ENCODE measurements around the gene IRF8.
"Not testable (repeated sequence)": the region's sequence is repeated elsewhere in the genome, so short reads cannot be mapped to it uniquely, and the experiment has no call there.

The IRF8 gene

DNA sequence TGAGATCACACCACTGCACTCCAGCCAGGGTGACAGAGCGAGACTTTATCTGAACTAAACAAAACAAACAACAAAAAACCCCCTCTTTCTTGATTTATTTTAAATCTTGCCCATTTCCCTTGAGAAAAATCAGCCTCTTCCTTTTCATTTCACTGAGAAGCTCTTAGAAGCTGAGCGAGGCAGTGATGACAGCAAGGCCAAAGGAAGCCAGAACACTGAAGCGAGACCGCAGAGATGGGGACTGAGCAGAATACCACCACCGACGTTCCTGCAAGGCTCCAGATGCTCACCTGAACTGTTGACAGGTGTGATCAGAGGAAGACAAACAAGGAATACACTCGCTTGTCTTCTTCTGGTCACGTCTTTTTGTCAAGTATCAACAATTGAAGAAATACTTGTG is 30.5 kb upstream of the IRF8 start:
- DNase-seq (ENCODE audit: low spot score): no peak

DNA sequence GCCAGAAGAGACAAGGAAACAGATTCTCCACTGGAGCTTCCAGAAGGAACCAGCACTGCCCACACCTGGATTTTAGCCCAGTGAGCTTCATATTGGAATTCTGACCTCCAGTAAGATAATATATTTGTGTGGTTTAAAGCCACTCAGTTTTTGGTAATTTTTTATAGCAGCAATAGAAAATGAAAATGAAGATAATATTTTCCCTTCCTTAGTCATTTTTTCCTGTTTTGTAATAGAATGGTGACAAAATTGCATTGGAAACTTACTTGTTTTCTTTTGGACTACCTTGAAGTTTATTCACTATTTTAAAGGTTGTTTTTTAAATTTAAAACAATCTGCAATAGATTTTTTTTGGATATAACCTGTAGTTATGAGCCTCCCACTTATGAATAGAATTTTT is 29.8 kb upstream of the IRF8 start:
- DNase-seq (ENCODE audit: low spot score): no peak

DNA sequence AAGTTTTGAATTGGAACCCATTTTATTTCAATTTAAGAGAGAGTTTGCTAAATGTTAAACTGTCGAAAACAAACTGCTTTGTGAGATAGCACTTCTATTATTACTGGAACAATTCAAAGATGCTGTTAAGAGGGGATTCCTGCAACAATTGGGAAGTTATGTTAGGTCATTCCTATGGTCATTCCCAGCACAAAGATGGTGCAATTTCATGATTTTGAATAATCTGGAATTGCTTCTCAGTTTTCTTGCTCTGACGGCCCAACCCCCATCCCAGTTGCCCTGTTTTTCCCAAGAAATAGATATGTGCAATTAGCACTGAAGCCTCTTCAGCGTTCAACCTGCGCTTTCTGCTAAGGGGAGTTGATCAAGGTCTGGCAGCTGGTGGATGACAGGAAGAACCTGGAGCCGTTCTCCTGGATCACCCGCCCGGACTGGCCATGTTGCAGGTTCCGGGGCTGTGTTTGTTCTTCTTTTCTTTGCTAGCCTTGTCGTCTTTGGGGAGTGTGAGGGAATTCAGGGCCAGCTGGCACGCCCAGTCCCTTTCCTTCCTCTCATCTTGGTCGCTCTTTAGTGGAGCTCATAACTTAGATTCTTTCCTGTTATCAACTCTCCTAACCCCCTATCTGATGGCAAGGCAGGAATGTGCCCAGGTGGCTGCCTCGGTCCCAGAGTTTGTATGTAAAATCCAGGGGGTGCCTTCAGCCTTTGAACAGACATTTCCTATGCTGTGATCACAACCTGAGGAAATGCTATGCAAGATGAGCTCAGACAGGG is 29.0 kb upstream of the IRF8 start:
- no peak for DNase-seq (ENCODE audit: low spot score)

DNA sequence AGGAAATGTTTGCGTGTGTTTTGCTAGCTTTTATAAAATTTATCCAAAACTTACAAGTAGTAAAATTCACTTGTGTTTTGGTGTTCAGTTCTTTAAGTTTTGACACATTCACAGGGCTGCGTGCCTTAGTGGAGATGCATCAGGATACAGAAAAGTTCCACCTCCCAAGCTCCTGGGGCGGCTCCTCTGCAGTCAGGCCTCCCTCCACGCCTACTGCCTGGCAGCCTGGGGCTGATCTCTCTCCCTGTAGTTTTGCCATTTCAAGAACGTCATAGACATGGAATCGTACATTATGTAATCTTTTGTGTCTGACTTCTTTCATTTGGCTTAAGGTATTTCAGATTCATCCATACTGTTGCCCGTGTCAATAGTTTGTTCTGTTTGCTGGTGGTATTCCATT is 27.2 kb upstream of the IRF8 start:
- no peak for DNase-seq (ENCODE audit: low spot score)

DNA sequence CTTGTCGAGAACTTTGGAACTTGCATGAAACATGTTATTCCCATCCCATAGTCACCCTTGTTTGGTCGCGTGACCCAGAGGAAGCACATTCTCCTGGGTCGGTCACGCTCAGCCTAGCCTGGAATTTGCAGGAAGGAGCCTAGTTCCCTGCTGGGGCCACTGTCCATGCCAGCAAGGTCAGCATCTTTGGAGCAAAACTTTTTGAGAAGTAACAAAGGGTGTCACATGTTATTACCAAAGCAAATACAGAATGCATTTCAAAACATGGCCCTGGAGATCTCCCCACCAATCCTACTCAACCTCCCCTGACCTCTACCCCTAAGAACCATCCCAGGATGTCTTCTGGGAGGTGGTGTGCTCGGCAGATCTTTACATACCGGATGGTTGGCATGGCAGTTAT is 26.2 kb upstream of the IRF8 start:
- no peak for DNase-seq (ENCODE audit: low spot score)

DNA sequence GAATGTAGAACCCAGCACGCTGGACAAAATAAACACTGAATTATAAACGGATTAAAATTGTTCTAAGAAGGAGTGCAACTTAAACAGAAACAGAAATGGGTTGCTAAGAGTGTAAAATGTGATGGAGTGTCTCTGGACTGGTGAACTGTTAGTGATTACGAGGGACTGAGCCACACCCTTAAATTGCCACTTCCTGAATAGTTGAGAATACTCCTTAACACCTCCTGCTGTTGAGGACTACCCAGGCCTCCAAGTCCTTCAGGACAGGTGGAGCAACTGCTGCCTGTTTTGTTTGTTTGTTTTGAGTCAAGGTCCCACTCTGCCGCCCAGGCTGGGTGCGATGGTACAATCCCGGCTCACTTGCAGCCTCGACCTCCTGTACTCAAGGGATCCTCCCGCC is 25.8 kb upstream of the IRF8 start:
- DNase-seq (ENCODE audit: low spot score): no peak

DNA sequence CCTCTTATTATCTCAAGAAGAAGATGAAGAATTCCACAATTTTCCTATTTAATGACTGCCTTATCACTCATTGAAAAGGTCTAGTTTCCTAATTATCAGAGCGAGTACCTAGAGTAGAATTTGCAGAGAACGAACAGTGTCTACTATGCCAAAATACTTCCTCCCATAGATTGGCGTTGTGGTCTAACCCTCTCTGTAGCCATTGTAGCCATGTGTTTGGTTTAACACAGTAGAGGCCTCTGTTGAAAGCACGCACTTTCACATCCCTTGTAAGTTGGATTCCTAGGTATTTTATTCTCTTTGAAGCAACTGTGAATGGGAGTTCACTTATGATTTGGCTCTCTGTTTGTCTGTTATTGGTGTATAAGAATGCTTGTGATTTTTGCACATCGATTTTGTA is 24.9 kb upstream of the IRF8 start:
- DNase-seq (ENCODE audit: low spot score): not testable (repeated sequence)

DNA sequence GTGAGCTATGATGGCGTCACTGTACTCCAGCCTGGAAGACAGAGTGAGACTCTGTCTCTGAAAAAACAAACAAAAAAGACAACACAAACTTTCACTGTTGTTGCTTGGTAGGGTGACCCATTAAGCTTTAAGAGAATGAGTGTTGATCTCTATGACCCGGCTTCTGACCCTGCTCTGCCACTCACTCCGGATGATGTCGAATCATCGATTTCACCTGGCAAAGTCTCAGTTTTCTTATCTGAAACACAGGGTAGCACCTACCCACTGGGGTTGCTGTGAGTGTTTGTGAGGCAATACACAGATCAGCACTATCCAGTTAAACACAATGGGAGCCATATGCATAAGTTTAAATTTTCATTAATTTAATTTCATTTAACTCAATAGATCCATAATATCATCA is 20.6 kb upstream of the IRF8 start:
- DNase-seq (ENCODE audit: low spot score): no peak

DNA sequence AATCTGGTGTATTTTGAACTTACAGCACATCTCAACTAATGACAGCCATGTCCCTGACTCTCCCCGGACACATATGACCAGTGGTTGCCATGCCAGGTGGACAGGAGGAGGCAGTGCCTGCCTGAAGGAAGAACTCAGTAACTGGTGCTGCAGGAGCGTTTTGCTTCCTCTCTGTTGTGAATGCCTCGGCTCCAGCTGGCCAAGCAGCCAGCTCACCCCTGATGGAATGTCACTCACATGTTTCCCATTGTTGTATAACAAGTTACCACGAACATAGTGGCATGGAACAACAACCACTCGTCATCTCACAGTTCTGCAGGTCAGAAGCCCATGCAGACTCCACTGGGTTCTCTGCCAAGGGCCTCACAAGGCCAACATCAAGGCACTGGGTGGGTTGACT is 20.1 kb upstream of the IRF8 start:
- DNase-seq (ENCODE audit: low spot score): no peak

DNA sequence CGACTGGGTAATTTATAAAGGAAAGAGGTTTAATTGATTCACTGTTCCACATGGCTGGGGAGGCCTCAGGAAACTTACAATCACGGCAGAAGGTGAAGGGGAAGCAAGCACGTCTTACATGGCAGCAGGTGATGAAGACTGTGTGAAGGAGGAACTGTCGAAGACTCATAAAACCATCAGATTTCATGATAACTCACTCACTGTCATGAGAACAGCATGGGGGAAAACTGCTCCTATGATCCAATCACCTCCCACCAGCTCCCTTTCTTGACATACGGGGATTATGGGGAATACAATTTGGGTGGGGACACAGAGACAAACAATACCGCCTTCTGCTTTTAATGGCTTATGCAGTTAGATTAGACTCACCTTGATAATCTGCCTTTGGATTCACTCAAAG is 19.4 kb upstream of the IRF8 start:
- no peak for DNase-seq (ENCODE audit: low spot score)

DNA sequence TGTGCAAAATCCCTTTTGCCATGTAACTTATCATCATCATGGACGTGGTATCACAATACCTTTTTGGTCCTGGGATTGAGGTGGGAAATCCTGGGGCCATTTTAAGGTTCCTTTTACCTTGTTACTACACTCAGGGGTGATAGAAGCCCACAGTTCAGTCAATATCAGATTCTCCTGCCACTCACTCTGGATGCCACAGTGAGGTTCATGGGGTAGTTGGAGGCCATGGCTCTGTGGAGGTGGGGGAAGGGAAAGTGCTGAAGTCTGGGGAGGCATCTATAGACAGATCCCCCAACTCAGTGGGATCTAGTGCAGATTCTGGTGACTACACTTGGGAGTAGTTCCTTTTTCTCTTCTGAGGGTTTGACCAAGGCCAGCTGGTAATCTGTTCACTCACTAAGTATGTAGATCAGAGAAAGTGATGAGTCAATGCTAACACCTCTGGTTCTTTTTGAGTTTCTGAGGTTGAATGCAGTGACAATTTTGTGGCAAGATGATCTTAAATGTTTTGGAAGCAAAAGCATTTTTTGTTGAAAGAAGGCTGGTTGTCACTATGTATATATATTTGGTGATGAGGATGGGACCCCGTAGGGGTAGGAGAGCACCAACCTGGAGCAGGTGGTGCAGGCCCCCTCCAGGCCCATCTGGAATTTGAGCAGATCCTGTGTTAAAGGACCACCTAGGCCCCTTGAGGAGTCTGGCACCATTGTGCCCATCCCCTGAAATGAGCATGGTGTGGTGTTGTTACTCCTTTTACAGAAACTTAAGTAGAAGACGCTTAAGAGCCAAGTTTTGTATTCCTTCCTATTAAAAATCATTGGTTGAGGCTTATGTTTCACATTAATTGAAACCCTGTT is 18.8 kb upstream of the IRF8 start:
- DNase-seq (ENCODE audit: low spot score): no peak

DNA sequence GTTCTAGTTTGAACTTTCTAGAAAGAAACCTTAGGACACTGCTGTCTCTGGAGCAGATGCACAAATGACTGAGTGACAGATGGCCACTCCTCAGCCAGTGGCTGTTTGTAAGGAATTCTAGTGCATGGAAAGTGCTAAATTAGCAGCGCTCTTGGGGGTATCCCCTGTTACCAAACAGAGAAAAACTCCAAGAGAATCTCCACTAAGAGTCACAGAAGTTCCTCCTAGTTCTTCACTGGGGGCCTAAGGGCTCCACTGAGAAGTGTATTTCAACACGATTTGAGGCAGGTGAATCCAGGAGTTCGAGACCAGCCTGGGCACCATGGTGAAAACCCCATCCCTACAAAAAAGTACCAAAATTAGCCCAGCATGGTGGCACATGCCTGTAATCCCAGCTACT is 18.1 kb upstream of the IRF8 start:
- no peak for DNase-seq (ENCODE audit: low spot score)

DNA sequence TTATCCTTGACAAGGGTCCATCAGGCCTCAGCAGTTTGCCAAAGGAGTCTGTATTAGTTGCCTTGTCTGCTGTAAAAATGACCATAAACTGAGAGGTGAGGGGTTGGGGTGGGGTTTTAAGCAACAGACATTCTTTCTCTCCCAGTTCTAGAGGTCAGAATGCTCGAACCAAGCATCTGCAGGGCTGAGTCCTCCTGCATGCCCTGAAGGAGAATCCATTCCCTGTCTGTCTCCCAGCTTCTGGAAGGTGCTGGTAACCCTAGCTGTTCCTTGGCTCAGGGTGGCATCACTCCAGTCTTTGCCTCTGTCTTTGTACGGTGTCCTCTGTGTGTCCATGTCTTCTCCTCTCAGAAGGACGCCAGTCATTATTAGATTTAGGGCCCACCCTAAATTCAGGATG is 17.5 kb upstream of the IRF8 start:
- DNase-seq (ENCODE audit: low spot score): no peak

DNA sequence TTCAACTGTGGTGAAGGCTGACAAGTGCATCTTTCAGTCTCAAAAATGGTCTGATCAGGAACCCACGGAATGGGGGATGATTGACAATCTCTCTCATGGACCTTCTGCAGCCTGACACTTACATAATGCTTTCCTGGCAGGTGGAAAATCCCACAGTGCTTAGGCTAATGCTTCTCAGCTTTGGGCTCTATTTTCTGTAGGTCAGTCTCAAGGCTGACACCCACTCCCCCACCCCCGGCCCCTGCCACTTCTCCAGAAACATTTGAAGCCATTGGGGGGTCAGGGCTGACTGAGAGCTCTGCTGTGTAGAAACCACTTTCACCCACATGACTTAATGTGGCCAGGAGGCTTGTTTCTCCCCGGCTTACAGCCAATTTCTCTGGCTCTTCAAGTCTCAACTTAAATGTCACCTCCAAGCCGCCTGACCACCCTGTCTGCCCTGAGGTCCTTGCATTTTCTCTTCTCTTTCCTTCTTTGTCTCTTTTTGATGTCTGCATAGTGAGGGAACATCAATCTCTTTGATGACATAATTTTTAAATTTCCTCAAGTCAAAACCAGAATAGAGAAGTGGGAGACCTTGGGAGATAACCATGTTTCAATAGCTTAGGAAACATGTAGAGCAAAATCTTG is 16.7 kb upstream of the IRF8 start:
- no peak for DNase-seq (ENCODE audit: low spot score)

DNA sequence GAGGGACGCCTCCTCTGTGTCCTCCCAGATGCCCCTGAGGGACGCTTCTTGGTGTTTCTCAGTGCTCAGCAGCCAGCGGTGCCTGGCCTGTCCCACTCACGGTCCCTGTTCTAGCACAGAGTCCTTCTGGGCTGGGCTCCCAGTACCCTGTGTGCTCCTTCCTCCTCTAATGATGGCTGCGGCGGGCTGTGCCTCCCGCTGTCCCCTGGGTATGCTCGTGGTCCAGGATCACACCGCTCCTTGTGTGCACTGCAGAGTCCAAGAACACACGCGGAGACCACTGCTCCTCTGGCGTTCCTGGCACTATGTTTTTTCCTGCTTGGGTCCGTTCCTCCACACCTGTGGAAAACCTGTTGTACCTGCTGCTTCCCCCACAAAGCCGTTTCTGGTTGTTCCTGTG is 15.1 kb upstream of the IRF8 start:
- DNase-seq (ENCODE audit: low spot score): no peak

DNA sequence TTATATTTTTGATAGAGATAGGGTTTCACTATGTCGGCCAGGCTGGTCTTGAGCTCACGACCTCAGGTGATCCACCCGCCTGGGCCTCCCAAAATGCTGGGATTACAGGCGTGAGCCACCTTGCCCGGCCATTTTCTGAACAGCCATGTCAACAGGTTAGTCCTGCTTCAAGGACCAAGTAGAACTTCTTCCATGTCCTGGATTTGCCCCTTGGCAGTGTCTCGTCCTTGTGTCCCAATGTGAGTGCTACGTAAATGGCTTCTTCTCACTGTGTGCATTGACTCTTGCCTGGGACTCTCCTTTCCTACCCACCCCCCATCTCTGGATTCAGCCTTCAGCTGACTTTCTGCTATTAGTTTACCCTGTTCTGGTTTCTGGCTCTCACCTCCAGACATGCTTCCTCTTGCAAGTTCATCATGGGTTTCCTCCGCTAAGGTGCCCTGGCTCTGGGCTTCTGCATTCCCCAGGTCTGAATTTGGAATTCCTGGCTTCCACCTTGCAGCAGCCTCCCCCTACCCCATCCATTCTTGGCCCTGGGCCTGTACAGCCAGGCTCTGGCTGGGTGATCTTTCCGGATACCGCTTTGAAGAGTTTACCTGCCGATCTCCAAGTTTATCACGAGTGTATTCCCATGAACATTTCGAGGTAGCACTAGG is 14.0 kb upstream of the IRF8 start:
- no peak for DNase-seq (ENCODE audit: low spot score)

DNA sequence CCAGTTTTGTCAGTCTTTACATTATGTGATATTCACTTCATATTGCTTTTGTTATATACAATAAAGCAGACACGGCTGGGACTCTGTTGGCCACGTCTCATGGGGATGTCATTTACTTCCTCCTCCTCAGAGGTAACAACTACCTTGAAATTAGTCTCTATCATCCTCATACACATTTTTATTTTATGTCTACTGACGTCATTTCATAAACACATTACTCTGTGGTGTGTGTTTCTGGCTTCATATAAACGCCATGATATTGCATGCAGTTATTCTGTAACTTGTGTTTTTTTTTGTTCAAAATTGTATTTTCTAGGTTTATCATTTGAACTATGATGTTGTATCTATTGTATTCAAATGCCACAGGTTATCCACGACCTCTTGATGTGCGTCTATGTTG is 13.4 kb upstream of the IRF8 start:
- DNase-seq (ENCODE audit: low spot score): no peak

DNA sequence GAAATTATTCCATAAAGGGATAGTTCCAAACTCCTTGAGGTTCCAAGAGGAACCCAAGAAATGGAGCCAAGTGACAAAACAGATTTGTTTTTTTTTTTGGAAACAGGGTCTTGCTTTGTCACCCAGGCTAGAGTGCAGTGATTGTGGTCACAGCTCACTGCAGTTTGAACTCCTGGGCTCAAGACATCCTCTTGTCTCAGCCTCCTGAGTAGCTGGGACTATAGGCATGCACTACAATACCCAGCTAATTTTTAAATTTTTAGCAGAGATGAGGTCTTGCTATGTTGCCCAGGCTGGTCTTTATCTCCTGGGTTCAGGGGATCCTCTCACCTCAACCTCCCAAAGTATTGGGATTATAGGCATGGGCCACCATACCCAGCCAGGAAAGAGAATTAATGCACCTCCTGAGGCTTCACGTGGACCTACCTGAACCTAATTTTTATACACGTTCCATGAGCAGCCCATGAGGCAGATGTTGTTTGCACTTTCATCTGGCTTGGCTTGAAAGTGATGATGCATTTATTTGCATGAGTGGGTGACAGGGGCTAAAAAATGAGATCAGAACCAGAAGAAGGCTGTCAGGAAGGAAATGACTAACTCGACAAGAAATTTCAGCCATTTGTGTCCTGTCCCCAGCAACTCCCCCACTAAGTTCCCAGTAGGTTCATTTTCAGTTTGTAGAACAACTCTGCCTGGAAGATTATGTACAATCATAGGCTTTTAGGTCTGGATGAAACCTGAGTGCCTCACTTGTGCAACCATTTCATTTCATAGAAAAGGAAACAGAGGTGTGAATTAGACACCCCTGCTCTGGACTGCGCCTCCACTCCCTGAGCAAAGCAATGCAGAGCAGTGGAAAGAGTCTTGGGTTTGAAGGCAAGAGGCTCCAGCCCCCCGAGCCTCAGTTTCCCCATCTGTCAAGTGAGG is 10.3 kb upstream of the IRF8 start:
- DNase-seq (ENCODE audit: low spot score): no peak

DNA sequence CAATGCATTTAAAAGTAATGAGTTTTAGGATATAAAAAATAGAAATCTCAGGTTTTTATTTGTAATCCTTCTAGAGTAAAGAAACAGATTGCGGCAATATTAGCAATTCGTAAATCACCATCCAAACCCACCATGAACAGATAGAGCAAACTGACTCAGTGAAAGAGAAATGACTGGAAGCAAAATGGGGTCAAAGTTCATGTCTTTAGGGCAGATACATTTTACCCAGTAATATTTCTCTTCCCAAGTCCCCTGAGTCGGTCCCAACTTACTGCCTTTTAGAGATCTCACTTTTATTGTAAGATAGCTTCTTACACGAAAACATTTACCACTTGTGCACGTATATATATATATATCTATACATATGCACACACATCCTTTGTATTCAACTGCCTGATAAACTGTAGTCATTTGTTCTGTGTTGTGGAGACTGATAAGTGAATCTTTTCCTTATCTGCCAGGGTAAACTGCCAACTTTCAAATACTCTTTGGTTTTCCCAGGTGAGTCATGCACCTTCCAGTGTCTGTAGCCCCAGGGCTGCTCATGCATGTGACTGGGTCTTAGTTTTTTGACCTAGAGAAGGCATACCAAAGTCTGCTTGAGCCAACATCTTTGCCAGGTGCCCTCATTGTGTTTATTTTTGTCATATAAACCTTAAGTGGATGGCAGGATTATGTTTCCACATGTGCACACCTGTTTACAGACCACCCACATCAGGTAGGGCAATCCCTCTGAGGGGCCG is 7.8 kb upstream of the IRF8 start:
- no peak for DNase-seq (ENCODE audit: low spot score)

DNA sequence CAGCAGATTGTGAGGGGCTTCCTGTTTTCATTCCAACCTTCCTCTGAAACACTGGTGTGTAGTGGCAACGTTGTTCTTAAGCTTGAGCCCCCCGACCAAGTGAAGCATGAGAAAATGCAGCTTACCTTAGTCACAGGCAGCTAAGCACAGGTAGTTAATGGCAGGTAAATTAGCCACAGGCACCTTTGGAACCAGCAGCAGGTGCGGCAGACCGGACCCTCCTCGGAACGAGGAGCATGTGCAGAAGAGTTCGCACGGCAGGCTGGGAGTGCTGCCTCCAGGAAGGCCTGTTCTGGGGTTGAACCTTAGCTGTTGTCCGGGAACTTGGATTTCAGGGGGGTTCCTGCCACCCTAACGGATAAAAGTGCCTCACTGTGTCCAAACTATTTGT is 7.2 kb upstream of the IRF8 start:
- no peak for DNase-seq (ENCODE audit: low spot score)

DNA sequence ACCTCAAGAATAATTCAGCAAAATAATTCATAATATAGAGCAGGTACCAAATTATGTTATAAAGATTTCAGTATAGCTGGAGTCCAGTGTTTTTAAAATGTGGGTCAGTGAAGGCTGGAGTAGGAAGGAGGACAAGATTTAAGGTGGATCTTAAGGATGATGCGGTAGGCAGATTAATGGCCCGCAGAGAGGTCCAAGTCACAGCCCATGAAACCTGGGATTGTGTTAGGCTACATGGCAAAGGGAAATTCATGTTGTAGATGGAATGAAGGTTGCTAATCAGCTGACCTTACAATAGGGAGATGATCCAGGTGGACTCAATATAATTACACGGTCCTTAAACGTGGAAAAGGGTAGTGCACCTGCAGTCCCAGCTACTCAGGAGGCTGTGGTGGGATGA is 6.2 kb upstream of the IRF8 start:
- no peak for DNase-seq (ENCODE audit: low spot score)

Measured in ecto neural progenitor cell (in vitro differentiated cells).